ENCODE data around the gene ASRGL1. TPM values are rescaled to one million over a fixed set of nuclear protein-coding genes. Genes with fewer than 3 reads are reported as not detected.
"Not testable (repeated sequence)": the region's sequence is repeated elsewhere in the genome, so short reads cannot be mapped to it uniquely, and the experiment has no call there.

Gene ASRGL1
- total RNA-seq, 1 donor from 2014 or later, result 6.7 TPM

GRCh38 chr11:62374801-62375200 is 37.6 kb downstream of the ASRGL1 start:
- DNase-seq (ENCODE audit: low spot score in 2 of 2, unreplicated experiment in 2 of 2), result no peak
- Mint-ChIP-seq H3K4me3 (no peak overlapping the region), H3K9me3 (peaks cover under 1% of the 10 kb centered on the region), H3K4me1 (peaks cover 11% of the 10 kb centered on the region), H3K27me3 (ENCODE audit: low read depth) (no peaks in the 10 kb centered on the region), H3K36me3 (no peaks in the 10 kb centered on the region), H3K27ac (no peak overlapping the region)
- no peak for TF ChIP-seq CTCF (IDR thresholded peaks at IDR 0.05; ENCODE audit: unreplicated experiment)

DNA sequence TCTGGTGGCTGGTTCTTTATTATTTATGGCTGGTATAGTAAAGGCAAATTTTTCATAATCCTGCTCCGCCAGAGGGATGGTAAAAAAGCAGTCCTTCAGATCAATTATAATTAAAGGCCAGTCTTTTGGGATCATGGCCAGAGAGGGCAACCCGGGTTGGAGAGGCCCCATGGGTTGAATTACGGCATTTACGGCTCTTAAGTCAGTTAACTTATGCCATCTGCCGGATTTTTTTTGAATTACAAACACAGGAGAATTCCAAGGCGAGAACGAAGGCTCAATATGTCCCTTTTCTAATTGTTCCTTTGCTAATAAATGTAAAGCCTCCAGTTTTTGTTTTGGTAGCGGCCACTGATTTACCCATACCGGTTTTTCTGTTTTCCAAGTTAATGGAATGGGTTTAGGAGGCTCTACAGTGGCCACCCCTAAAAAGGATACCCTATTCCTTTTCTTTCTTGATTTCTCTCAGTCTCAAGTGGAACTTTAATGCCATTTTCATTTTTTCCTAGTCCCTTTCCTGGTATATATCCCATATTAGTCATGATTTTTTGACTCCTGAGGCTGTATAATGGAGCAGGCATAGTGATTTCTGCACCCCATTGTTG is 41.3 kb downstream of the ASRGL1 start:
- not testable (repeated sequence) for H3K4me3 Mint-ChIP-seq; DNase-seq (ENCODE audit: low spot score in 2 of 2, unreplicated experiment in 2 of 2); H3K36me3 Mint-ChIP-seq; H3K27me3 Mint-ChIP-seq (ENCODE audit: low read depth); H3K9me3 Mint-ChIP-seq; H3K27ac Mint-ChIP-seq
- TF ChIP-seq CTCF (IDR thresholded peaks at IDR 0.05; ENCODE audit: unreplicated experiment), result peak; percentile 65
- peaks cover 37% of the 10 kb centered on the region for H3K4me1 Mint-ChIP-seq

- H3K36me3 Mint-ChIP-seq; H3K27ac Mint-ChIP-seq; H3K27me3 Mint-ChIP-seq (ENCODE audit: low read depth); H3K9me3 Mint-ChIP-seq; H3K4me3 Mint-ChIP-seq; DNase-seq (ENCODE audit: low spot score in 2 of 2, unreplicated experiment in 2 of 2): not testable (repeated sequence)
- peaks cover 37% of the 10 kb centered on the region for H3K4me1 Mint-ChIP-seq
Observed at GRCh38 chr11:62379586-62379985, 42.3 kb downstream of the ASRGL1 start.

- not testable (repeated sequence) for H3K36me3 Mint-ChIP-seq; H3K27me3 Mint-ChIP-seq (ENCODE audit: low read depth); H3K9me3 Mint-ChIP-seq
- peak overlapping the region; percentile 93 for H3K27ac Mint-ChIP-seq
- H3K4me1 Mint-ChIP-seq, result peaks cover 37% of the 10 kb centered on the region
- H3K4me3 Mint-ChIP-seq, result peak overlapping the region; percentile 47
- peak; percentile 96 for TF ChIP-seq CTCF (IDR thresholded peaks at IDR 0.05; ENCODE audit: unreplicated experiment)
- DNase-seq (ENCODE audit: low spot score in 2 of 2, unreplicated experiment in 2 of 2), result peak in 1 of 2 experiments; percentile 58
Observed at GRCh38 chr11:62380821-62381245, 43.6 kb downstream of the ASRGL1 start.

- no peak for TF ChIP-seq CTCF (IDR thresholded peaks at IDR 0.05; ENCODE audit: unreplicated experiment)
- no peaks in the 10 kb centered on the region for H3K9me3 Mint-ChIP-seq
- no peaks in the 10 kb centered on the region for H3K36me3 Mint-ChIP-seq
- H3K4me3 Mint-ChIP-seq, result no peak overlapping the region
- peaks cover 33% of the 10 kb centered on the region for H3K4me1 Mint-ChIP-seq
- no peak overlapping the region for H3K27ac Mint-ChIP-seq
- H3K27me3 Mint-ChIP-seq (ENCODE audit: low read depth), result no peaks in the 10 kb centered on the region
- no peak for DNase-seq (ENCODE audit: low spot score in 2 of 2, unreplicated experiment in 2 of 2)
Observed at GRCh38 chr11:62383822-62384221, 46.6 kb downstream of the ASRGL1 start.

DNA sequence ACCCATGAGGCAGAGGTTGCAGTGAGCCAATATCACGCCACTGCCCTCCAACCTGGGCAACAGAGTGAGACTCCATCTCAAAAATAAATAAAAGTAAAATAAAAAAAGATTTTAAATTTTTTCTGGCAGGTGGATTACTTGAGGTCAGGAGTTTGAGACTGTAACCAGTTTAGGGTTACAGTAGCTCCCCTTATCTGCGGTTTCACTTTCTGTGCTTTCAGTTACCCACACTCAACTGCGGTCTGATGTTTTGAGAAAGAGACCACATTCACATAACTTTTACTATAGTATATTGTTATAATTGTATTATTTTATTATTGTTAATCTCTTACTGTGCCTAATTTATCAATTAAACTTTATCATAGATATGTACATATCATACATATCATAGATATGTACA is 48.8 kb downstream of the ASRGL1 start:
- not testable (repeated sequence) for H3K27ac Mint-ChIP-seq; H3K4me3 Mint-ChIP-seq; H3K9me3 Mint-ChIP-seq; H3K27me3 Mint-ChIP-seq (ENCODE audit: low read depth); DNase-seq (ENCODE audit: low spot score in 2 of 2, unreplicated experiment in 2 of 2); H3K36me3 Mint-ChIP-seq
- peaks cover 31% of the 10 kb centered on the region for H3K4me1 Mint-ChIP-seq

DNA sequence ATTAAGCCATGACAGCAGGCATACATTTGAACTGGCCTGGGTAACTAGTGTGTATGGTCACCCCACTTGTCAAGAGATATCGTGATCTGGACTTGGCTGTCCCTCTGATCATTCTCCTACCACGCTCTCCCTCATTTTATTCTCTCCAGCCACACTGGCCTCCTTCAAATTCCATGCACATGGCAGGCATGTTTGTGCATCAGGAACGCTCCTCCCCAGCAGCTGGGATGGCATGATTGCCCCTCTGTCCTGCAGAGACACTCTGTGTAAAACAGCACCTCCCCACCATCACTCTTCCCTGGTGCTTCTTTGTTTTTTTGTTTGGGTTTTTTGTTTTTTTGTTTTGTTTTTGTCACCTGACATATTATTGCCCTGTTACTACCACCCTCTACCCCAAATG is 50.1 kb downstream of the ASRGL1 start:
- Mint-ChIP-seq H3K9me3 (no peaks in the 10 kb centered on the region), H3K4me1 (peaks cover 20% of the 10 kb centered on the region), H3K27ac (no peak overlapping the region), H3K27me3 (ENCODE audit: low read depth) (no peaks in the 10 kb centered on the region), H3K36me3 (no peaks in the 10 kb centered on the region), H3K4me3 (no peak overlapping the region)
- DNase-seq (ENCODE audit: low spot score in 2 of 2, unreplicated experiment in 2 of 2), result no peak
- no peak for TF ChIP-seq CTCF (IDR thresholded peaks at IDR 0.05; ENCODE audit: unreplicated experiment)
